Measurements from ENCODE around the gene NEMP2. TPM values are rescaled to one million over a fixed set of nuclear protein-coding genes. Genes with fewer than 3 reads are reported as not detected.

Gene NEMP2
- polyA plus RNA-seq, 1 donor from 2014 or later, result 1.1 TPM

- TF ChIP-seq REST (IDR thresholded peaks at IDR 0.05; ENCODE audit: borderline replicate concordance) (no peak), POLR2AphosphoS5 (IDR thresholded peaks at IDR 0.05) (no peak), SMC3 (conservative IDR thresholded peaks at IDR 0.05; ENCODE audit: poor library complexity) (no peak), MXI1 (conservative IDR thresholded peaks at IDR 0.05; ENCODE audit: poor library complexity, severe bottlenecking) (no peak), RAD21 (conservative IDR thresholded peaks at IDR 0.05) (no peak), EZH2 (IDR thresholded peaks at IDR 0.05; ENCODE audit: borderline replicate concordance, insufficient read depth, low read length, poor library complexity, severe bottlenecking) (no peak), TAF1 (IDR thresholded peaks at IDR 0.05; ENCODE audit: low read depth) (no peak), EP300 (conservative IDR thresholded peaks at IDR 0.05; ENCODE audit: poor library complexity, severe bottlenecking) (no peak)
- TF ChIP-seq, protein P1, sequence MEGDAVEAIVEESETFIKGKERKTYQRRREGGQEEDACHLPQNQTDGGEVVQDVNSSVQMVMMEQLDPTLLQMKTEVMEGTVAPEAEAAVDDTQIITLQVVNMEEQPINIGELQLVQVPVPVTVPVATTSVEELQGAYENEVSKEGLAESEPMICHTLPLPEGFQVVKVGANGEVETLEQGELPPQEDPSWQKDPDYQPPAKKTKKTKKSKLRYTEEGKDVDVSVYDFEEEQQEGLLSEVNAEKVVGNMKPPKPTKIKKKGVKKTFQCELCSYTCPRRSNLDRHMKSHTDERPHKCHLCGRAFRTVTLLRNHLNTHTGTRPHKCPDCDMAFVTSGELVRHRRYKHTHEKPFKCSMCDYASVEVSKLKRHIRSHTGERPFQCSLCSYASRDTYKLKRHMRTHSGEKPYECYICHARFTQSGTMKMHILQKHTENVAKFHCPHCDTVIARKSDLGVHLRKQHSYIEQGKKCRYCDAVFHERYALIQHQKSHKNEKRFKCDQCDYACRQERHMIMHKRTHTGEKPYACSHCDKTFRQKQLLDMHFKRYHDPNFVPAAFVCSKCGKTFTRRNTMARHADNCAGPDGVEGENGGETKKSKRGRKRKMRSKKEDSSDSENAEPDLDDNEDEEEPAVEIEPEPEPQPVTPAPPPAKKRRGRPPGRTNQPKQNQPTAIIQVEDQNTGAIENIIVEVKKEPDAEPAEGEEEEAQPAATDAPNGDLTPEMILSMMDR (IDR thresholded peaks at IDR 0.05; ENCODE audit: poor library complexity, severe bottlenecking), result no peak
- Histone ChIP-seq H4K20me1 (ENCODE audit: insufficient read depth) (no peaks in the 10 kb centered on the region), H3K9me3 (ENCODE audit: low read length) (no peaks in the 10 kb centered on the region), H3K9me2 (ENCODE audit: insufficient read depth, low read length) (no peaks in the 10 kb centered on the region), H3F3A (ENCODE audit: insufficient read depth, low read length, poor library complexity, severe bottlenecking) (no peaks in the 10 kb centered on the region), H3K4me2 (ENCODE audit: low read length) (no peak overlapping the region), H3K4me3 (ENCODE audit: low read length) (no peak overlapping the region), H3K9ac (ENCODE audit: low read length) (no peak overlapping the region), H3K27me3 (ENCODE audit: insufficient read depth, low read depth, low read length) (no peaks in the 10 kb centered on the region), H2AFZ (ENCODE audit: low read depth, low read length) (no peak overlapping the region), H3K79me2 (replicated peaks; ENCODE audit: insufficient read depth, low read length) (no peaks in the 10 kb centered on the region), H3K36me3 (ENCODE audit: insufficient read depth, low read length) (no peaks in the 10 kb centered on the region), H3K27ac (ENCODE audit: low read length) (no peak overlapping the region)
Measured at GRCh38 chr2:190456833-190457232, 77.7 kb downstream of the NEMP2 start.

DNA sequence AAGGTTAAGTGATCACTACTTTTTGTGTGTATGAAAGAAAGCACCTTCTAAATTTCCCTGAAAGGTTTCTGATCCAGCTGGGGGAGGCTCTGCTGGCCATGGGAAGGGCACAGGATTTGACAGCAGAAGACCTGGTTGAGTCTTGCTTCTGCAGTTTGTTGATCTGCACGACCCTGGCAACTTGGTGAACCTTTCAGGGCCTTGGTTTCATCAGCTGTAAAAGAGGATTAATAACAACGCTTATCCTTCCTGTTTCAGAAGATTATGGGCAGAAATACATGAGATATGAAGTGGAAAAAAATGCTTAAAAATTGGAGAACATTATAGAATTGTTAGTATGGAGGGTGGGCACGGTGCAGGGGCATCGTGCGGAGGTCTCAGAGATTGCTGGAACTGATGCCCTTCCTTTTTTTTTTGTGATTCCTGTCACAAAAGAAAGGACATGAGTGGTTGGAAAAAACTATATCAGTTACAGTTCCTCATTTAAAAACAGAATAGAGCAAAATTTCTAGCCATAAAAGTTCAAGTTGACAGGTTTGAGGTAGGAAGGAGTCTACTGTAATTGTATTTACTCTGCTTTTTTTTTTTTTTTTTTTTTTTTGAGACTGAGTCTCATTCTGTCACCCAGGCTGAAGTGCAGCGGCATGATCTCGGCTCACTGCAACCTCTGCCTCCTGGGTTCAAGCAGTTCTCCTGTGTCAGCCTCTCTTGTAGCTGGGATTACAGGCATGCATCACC is 79.0 kb downstream of the NEMP2 start:
- Histone ChIP-seq H3K79me2 (replicated peaks; ENCODE audit: insufficient read depth, low read length) (no peaks in the 10 kb centered on the region), H3K9me3 (ENCODE audit: low read length) (no peaks in the 10 kb centered on the region), H3K4me3 (ENCODE audit: low read length) (no peak overlapping the region), H3K9ac (ENCODE audit: low read length) (no peak overlapping the region), H3K9me2 (ENCODE audit: insufficient read depth, low read length) (no peaks in the 10 kb centered on the region), H3K36me3 (ENCODE audit: insufficient read depth, low read length) (no peaks in the 10 kb centered on the region), H3F3A (ENCODE audit: insufficient read depth, low read length, poor library complexity, severe bottlenecking) (no peaks in the 10 kb centered on the region), H3K4me2 (ENCODE audit: low read length) (no peak overlapping the region), H2AFZ (ENCODE audit: low read depth, low read length) (no peak overlapping the region), H3K27me3 (ENCODE audit: insufficient read depth, low read depth, low read length) (no peaks in the 10 kb centered on the region), H4K20me1 (ENCODE audit: insufficient read depth) (no peaks in the 10 kb centered on the region), H3K27ac (ENCODE audit: low read length) (no peak overlapping the region)
- TF ChIP-seq, protein P1 (IDR thresholded peaks at IDR 0.05; ENCODE audit: poor library complexity, severe bottlenecking), result no peak
- TF ChIP-seq MXI1 (conservative IDR thresholded peaks at IDR 0.05; ENCODE audit: poor library complexity, severe bottlenecking), result no peak
- TF ChIP-seq REST (IDR thresholded peaks at IDR 0.05; ENCODE audit: borderline replicate concordance), result no peak
- no peak for TF ChIP-seq SMC3 (conservative IDR thresholded peaks at IDR 0.05; ENCODE audit: poor library complexity)
- no peak for TF ChIP-seq TAF1 (IDR thresholded peaks at IDR 0.05; ENCODE audit: low read depth)
- no peak for TF ChIP-seq EZH2 (IDR thresholded peaks at IDR 0.05; ENCODE audit: borderline replicate concordance, insufficient read depth, low read length, poor library complexity, severe bottlenecking)
- no peak for TF ChIP-seq EP300 (conservative IDR thresholded peaks at IDR 0.05; ENCODE audit: poor library complexity, severe bottlenecking)
- no peak for TF ChIP-seq POLR2AphosphoS5 (IDR thresholded peaks at IDR 0.05)
- TF ChIP-seq RAD21 (conservative IDR thresholded peaks at IDR 0.05), result no peak
